CD4-positive, alpha-beta T cell (primary cell): Measurements from ENCODE around the gene LPAR1. TPM values are rescaled to one million over a fixed set of nuclear protein-coding genes. Genes with fewer than 3 reads are reported as not detected.

ENCODE experiments used
- ATAC-seq: fragments of 200-7000 bp; cut with Tn5 transposase; one replicate; pipeline ENCODE4 v1.10.0; 2022; ENCODE audit warnings: mild to moderate bottlenecking; ENCODE audit not compliant: poor library complexity
- CTCF ChIA-PET: fragments of 350-600 bp; sonication (Branson Sonifier 250); formaldehyde crosslinking; loops from one replicate; lab custom pipeline; 2021; ENCODE audit warnings: antibody characterized with exemption, inconsistent platforms; lab: Charles Lee
- POLR2A ChIA-PET: fragments of 350-600 bp; sonication (Branson Sonifier 250); formaldehyde crosslinking; loops from one replicate; lab custom pipeline; 2021; ENCODE audit warnings: antibody characterized with exemption, inconsistent platforms; lab: Charles Lee
- DNase-seq, 14 experiments: peaks; one replicate each; pipeline ENCODE4 v3.0.0-alpha.2; 2013 to 2020; ENCODE audit warnings: mixed read lengths in 2 of 14
- H3K27ac ChIP-seq, 2 donors: one replicate each; pipeline versions ENCODE4 v1.5.1 to v1.7.0; 2013; ENCODE audit warnings: low read length in 2 of 2, low read depth in 1 of 2, mild to moderate bottlenecking in 1 of 2
- H3K27me3 ChIP-seq, 2 experiments: 1 replicate in 1 of 2; 2 replicates in 1 of 2; pipeline versions ENCODE4 v1.6.1 to v1.7.0; 2013; ENCODE audit warnings: low read length in 2 of 2, control low read depth in 1 of 2, mild to moderate bottlenecking in 1 of 2, moderate library complexity in 1 of 2; ENCODE audit not compliant: insufficient read depth in 2 of 2, control insufficient read depth in 1 of 2
- H3K36me3 ChIP-seq: one replicate; pipeline ENCODE4 v1.6.1; 2013; ENCODE audit warnings: low read length, control low read depth; ENCODE audit not compliant: insufficient read depth
- H3K4me1 ChIP-seq: one replicate; pipeline ENCODE4 v1.6.1; 2013; ENCODE audit warnings: low read length, control low read depth; ENCODE audit not compliant: insufficient read depth
- H3K4me3 ChIP-seq: one replicate; pipeline ENCODE4 v1.5.1; 2013; ENCODE audit warnings: mild to moderate bottlenecking, low read length, moderate library complexity
- H3K9me3 ChIP-seq, 2 experiments: 1 replicate in 1 of 2; 2 replicates in 1 of 2; pipeline versions ENCODE4 v1.6.1 to v1.7.0; 2013; ENCODE audit warnings: low read length in 2 of 2, mild to moderate bottlenecking in 2 of 2, control low read depth in 1 of 2, moderate library complexity in 1 of 2; ENCODE audit not compliant: control insufficient read depth in 1 of 2, insufficient read depth in 1 of 2
- H3K27ac Mint-ChIP-seq: one replicate; pipeline ENCODE4 v1.8.0; 2020; ENCODE audit warnings: mixed read lengths
- H3K27me3 Mint-ChIP-seq: one replicate; pipeline ENCODE4 v1.8.0; 2021; ENCODE audit warnings: mixed read lengths
- H3K36me3 Mint-ChIP-seq: one replicate; pipeline ENCODE4 v1.8.0; 2021; ENCODE audit warnings: low read depth, mixed read lengths
- H3K4me1 Mint-ChIP-seq: one replicate; pipeline ENCODE4 v1.8.0; 2021; ENCODE audit warnings: low read depth, mixed read lengths
- H3K4me3 Mint-ChIP-seq: one replicate; pipeline ENCODE4 v1.8.0; 2020; ENCODE audit warnings: mild to moderate bottlenecking, mixed read lengths
- H3K9me3 Mint-ChIP-seq: one replicate; pipeline ENCODE4 v1.8.0; 2020; ENCODE audit warnings: mixed read lengths
- intact Hi-C, 2 experiments: fragments of 100-400 bp; cut with DNase I in 1 of 2; cut with micrococcal nuclease in 1 of 2; formaldehyde crosslinking; loops; one replicate each; pipeline versions ENCODE4 v1.15.1 to v1.9.0; 2023 to 2025; cut with DNase I, micrococcal nuclease
- total RNA-seq, 174 experiments: library from RNA in 2 of 174; stranded (reverse) in 2 of 174; gene quantifications; one replicate each; pipeline ENCODE4 v1.2.3 and lab custom pipeline; 2021 to 2026
- TF ChIP-seq, protein P1 (sequence below): fragments of 200-600 bp; IDR thresholded peaks from one replicate; pipeline ENCODE4 v1.8.0; 2022; ENCODE audit warnings: antibody characterized with exemption, mild to moderate bottlenecking

The LPAR1 gene
- total RNA-seq, 2 experiments from 2014 or later = not detected

- H3K4me1 ChIP-seq = no peaks in the 10 kb centered on the region
- ChIA-PET CTCF (no interaction called here), POLR2A (no interaction called here)
- no peak for ATAC-seq
- no peaks in the 10 kb centered on the region for H3K36me3 Mint-ChIP-seq
- H3K27me3 Mint-ChIP-seq = no peaks in the 10 kb centered on the region
- TF ChIP-seq, protein P1, sequence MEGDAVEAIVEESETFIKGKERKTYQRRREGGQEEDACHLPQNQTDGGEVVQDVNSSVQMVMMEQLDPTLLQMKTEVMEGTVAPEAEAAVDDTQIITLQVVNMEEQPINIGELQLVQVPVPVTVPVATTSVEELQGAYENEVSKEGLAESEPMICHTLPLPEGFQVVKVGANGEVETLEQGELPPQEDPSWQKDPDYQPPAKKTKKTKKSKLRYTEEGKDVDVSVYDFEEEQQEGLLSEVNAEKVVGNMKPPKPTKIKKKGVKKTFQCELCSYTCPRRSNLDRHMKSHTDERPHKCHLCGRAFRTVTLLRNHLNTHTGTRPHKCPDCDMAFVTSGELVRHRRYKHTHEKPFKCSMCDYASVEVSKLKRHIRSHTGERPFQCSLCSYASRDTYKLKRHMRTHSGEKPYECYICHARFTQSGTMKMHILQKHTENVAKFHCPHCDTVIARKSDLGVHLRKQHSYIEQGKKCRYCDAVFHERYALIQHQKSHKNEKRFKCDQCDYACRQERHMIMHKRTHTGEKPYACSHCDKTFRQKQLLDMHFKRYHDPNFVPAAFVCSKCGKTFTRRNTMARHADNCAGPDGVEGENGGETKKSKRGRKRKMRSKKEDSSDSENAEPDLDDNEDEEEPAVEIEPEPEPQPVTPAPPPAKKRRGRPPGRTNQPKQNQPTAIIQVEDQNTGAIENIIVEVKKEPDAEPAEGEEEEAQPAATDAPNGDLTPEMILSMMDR = no peak
- no peaks in the 10 kb centered on the region for H3K27me3 ChIP-seq
- no peaks in the 10 kb centered on the region for H3K36me3 ChIP-seq
- H3K4me3 Mint-ChIP-seq = no peak overlapping the region
- no peaks in the 10 kb centered on the region for H3K9me3 ChIP-seq
- no peak for DNase-seq
- intact Hi-C loops = no loop called here
- no peak overlapping the region for H3K4me3 ChIP-seq
- H3K27ac Mint-ChIP-seq = no peak overlapping the region
- no peaks in the 10 kb centered on the region for H3K4me1 Mint-ChIP-seq
- no peak overlapping the region for H3K27ac ChIP-seq
- no peaks in the 10 kb centered on the region for H3K9me3 Mint-ChIP-seq
Measured at GRCh38 chr9:110986529-110986928, 51.7 kb downstream of the LPAR1 start.

GRCh38 chr9:110984890-110985437 is 53.3 kb downstream of the LPAR1 start:
- no peaks in the 10 kb centered on the region for H3K27me3 Mint-ChIP-seq
- DNase-seq (no peak), ATAC-seq (no peak)
- no peaks in the 10 kb centered on the region for H3K4me1 Mint-ChIP-seq
- POLR2A ChIA-PET = no interaction called here
- H3K4me3 Mint-ChIP-seq = no peak overlapping the region
- H3K27ac Mint-ChIP-seq = no peak overlapping the region
- TF ChIP-seq, protein P1 = no peak
- Histone ChIP-seq H3K27me3 (no peaks in the 10 kb centered on the region), H3K27ac (no peak overlapping the region), H3K4me3 (no peak overlapping the region), H3K36me3 (no peaks in the 10 kb centered on the region), H3K4me1 (no peaks in the 10 kb centered on the region), H3K9me3 (no peaks in the 10 kb centered on the region)
- CTCF ChIA-PET = no interaction called here
- no peaks in the 10 kb centered on the region for H3K36me3 Mint-ChIP-seq
- H3K9me3 Mint-ChIP-seq = no peaks in the 10 kb centered on the region
- intact Hi-C loops = no loop called here

DNA sequence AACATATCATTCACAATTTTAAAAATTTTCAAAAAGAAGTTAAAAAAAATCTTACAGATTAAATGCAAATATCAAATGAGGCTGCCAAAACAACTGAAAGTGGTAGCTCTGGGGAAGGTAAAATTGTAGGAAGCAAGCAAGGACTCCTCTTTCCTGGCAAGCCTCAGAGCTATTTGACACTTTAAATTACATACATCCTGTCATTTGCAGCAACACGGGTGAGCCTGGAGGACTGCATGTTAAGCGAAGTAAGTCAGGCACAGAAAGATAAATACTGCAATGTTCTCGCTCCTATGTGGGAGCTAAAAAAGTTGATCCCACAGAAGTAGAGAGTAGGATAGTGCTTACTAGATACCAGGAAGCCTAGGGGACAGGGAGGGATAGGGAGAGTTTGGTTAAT is 58.0 kb downstream of the LPAR1 start:
- POLR2A ChIA-PET = no interaction called here
- H3K4me1 Mint-ChIP-seq = no peaks in the 10 kb centered on the region
- DNase-seq (no peak), ATAC-seq (no peak)
- H3K36me3 Mint-ChIP-seq = no peaks in the 10 kb centered on the region
- no peaks in the 10 kb centered on the region for H3K27me3 Mint-ChIP-seq
- H3K9me3 Mint-ChIP-seq = no peaks in the 10 kb centered on the region
- Histone ChIP-seq H3K4me1 (no peaks in the 10 kb centered on the region), H3K4me3 (no peak overlapping the region), H3K27ac (no peak overlapping the region), H3K36me3 (no peaks in the 10 kb centered on the region), H3K9me3 (no peaks in the 10 kb centered on the region), H3K27me3 (no peaks in the 10 kb centered on the region)
- CTCF ChIA-PET = interaction anchor here (1.4 kb wide), 1 partner anchor 19 kb away, joined by 3 read pairs; no protein-coding TSS in a partner anchor
- TF ChIP-seq, protein P1 = no peak
- no peak overlapping the region for H3K27ac Mint-ChIP-seq
- no peak overlapping the region for H3K4me3 Mint-ChIP-seq
- intact Hi-C loops = no loop called here
